GM18951 (cell line): ENCODE results near the gene CCPG1.
"Not testable (repeated sequence)": the region's sequence is repeated elsewhere in the genome, so short reads cannot be mapped to it uniquely, and the experiment has no call there.

Experiments
- POLR2A ChIP-seq: IDR thresholded peaks from 4 replicates; pipeline ENCODE4 v1.6.1; 2011; ENCODE audit warnings: mild to moderate bottlenecking; ENCODE audit not compliant: insufficient read length, insufficient read depth; ENCODE audit errors: extremely low read depth
- in situ Hi-C: fragments of 300-500 bp; cut with MboI; formaldehyde crosslinking; loops from one replicate; pipeline ENCODE4 v1.12.0; 2022; ENCODE audit warnings: low sequenced_read_pairs, mixed read lengths, inconsistent platforms; ENCODE audit not compliant: unreplicated experiment

Gene CCPG1

DNA sequence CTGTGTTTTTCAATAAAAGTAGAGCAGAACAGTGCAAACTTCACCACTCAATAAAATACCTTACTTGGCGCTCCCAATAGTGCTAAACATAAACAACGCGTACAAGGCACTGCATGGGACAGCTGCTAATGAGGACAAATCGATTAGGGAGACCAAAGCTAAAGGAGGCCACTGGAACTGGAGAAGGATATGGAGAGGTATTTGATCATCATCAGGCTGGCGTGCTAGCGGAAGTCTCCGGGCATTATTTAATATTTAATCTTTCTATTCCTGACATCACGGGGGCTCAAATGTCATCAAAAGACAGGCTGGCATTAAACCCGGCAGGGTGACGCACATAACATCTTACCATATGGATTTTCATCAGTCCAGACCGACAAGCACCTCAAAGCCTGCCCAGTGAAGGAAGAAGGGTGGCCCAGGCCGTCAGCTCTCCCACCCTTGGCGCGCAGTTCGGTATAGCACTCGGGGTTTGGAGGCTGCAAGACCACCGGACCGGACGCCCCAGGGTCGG lies 604 bp downstream of the CCPG1 start:
- in situ Hi-C loops, result no loop called here
- TF ChIP-seq POLR2A, result no peak

GRCh38 chr15:55403531-55403930 lies 4.6 kb downstream of the CCPG1 start:
- no peak for TF ChIP-seq POLR2A
- in situ Hi-C loops, result no loop called here

DNA sequence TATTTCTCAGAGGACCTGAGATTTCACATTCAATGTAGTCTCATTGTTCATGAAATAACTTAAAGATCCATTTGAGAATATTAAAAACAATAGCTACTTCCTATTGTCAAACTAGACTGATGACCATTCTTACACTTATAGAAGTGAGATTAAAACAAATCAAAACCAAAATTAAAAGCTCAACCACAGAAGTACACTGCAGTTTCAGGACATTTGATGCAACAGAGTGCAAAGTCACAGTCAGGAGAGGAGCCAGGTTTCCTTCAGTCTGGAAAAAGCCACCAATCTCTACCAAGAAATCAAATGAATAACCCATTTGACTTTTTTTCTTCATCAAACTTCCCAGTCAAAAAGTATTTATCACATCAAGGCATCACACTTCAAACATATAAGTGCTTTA lies 5.5 kb downstream of the CCPG1 start:
- no peak for TF ChIP-seq POLR2A
- in situ Hi-C loops, result no loop called here

- in situ Hi-C loops, result no loop called here
Observed at GRCh38 chr15:55401786-55402246, 6.3 kb downstream of the CCPG1 start.

DNA sequence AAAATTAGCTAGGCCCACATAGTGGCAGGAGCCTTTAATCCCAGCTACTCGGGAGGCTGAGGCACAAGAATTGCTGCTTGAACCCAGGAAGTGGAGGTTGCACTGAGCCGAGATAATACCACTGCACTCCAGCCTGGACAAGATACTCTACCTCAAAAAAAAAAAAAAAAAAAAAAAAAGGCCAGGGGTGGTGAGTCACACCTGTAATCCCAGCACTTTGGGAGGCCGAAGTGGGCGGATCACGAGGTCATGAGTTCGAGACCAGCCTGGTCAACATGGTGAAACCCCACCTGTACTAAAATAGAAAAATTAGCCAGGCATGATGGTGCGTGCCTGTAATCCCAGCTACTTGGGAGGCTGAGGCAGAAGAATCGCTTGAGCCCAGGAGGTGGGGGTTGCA lies 8.1 kb downstream of the CCPG1 start:
- in situ Hi-C loops, result not testable (repeated sequence)

More at GRCh38 chr15:55401786-55402246, 6.3 kb downstream of the CCPG1 start:
- TF ChIP-seq POLR2A, result no peak

GRCh38 chr15:55398243-55398642 lies 9.9 kb downstream of the CCPG1 start:
- in situ Hi-C loops, result no loop called here
- no peak for TF ChIP-seq POLR2A

DNA sequence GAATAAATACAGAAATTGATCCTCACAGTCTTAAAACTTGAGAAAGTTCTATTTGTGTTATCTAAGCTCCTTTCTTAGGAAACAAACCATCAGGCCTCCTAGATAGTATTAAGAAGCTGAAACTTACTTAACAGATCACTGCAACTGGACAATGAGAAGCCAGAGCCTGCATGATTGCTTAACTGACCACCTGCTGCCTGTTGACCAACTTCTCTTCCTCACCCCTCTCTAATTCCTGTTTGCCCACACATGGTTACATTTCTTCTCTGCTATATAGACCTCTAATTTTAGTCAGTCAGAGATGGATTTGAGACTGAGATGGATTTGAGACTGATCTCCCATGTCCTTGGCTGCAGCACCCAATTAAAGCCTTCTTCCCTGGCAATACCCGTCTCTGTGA lies 13.5 kb downstream of the CCPG1 start:
- in situ Hi-C loops, result no loop called here
- TF ChIP-seq POLR2A, result no peak

GRCh38 chr15:55389264-55389607 lies 18.9 kb downstream of the CCPG1 start:
- no peak for TF ChIP-seq POLR2A
- in situ Hi-C loops, result no loop called here

- in situ Hi-C loops, result no loop called here
- TF ChIP-seq POLR2A, result no peak
Observed at GRCh38 chr15:55387027-55387426, 21.1 kb downstream of the CCPG1 start.

- in situ Hi-C loops, result no loop called here
- no peak for TF ChIP-seq POLR2A
Observed at GRCh38 chr15:55383687-55384086, 24.5 kb downstream of the CCPG1 start.

DNA sequence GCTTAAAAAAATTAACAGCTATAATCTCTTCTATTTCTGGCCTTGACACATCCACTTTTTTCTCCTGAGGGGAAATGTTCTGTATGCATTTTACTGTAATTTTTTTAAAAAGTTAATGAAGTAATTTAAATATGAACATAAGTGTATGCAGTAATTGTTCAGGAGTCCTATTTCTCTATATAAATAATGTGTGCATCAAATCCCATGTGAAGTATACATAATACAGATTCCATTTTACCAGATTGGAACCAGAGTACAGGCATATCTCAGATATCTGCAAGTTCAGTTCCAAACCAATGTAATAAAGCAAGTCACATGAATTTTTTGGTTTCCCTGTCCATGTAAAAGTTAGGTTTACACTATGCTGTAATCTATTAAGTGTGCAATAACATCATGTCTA lies 26.6 kb downstream of the CCPG1 start:
- in situ Hi-C loops, result no loop called here
- no peak for TF ChIP-seq POLR2A

DNA sequence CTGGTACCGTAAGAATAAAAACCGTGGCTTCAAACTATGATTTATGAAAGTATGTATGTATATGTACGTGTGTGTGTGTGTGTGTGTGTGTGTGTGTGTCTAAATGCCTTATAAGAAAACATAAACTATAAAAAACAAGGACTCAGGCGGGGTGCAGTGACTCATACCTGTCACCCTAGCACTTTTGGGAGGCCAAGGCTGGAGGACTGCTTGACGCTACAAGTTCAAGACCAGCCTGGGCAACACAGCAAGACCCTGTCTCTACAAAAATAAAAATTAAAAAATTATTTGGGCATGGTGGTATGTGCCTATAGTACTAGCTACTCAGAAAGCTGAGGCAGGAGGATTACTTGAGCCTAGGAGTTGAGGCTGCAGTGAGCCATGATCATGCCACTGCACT lies 29.1 kb downstream of the CCPG1 start:
- TF ChIP-seq POLR2A, result no peak
- in situ Hi-C loops, result no loop called here

DNA sequence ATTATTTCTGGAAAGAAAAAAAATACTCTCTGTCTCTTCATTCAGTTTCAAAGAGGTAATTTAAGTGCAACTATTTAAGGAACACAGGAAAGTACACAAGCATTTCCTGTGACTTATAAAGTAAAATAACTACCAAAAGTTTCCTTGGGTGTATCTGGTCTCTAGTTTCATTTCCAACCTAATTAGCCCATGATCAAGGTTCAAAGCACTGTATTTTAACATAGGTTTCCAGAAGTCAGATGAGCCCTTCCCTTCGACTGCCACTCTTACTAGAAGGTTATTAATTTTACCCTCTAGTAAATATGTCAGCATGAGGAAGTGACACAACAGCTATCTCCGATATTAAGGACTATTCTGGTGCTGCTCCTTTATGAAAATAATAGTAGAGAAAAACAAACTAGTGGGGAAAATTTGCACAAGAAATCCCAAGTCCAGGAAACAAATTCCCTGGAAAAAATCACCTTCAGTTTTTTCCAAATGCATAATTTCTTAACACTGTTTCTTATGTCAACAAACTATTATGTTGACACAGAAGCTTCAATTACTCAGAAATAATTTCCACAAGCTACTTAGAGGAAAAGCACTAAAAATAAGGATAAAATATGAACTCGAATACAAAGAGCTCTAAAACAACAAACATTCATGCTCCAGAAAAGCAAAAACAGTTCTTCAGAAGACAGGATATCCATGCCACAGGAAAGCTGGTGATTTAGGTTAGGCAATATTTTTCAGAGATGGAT lies 35.3 kb downstream of the CCPG1 start:
- TF ChIP-seq POLR2A, result no peak
- in situ Hi-C loops, result no loop called here

DNA sequence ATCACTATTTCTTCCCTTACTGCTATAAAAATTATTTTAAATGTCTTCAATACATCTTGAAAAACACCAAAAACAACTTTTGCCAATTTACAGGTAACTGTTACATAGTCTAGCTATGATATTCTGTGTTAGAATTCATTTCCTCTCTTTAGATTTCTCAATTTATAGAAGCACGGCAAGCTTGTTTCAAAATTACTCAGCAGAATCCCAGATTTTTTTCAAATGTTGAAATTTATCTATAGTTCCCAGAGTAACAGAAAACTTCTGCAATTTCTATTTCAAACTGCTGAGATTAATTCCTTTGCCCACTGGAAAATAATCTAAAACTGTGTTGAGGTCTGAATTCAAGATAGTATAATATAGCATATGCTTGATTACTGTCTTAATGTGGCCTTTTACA lies 41.2 kb downstream of the CCPG1 start:
- in situ Hi-C loops, result no loop called here
- no peak for TF ChIP-seq POLR2A
